SJCRH30 (cell line): Measurements from ENCODE around the gene SAP25. TPM values are rescaled to one million over a fixed set of nuclear protein-coding genes. Genes with fewer than 3 reads are reported as not detected.

Experiments
- DNase-seq, 2 experiments: peaks; one replicate each; pipeline ENCODE4 v3.0.0-alpha.2; 2015 to 2020
- H3K27ac ChIP-seq: fragments of 250-450 bp; sonication (Bioruptor Pico); 2 replicates; pipeline ENCODE4 v1.5.1; 2020; ENCODE audit warnings: mild to moderate bottlenecking, moderate library complexity
- H3K27me3 ChIP-seq: fragments of 250-450 bp; sonication (Bioruptor Pico); 2 replicates; pipeline ENCODE4 v1.5.1; 2020; ENCODE audit warnings: mild to moderate bottlenecking, moderate library complexity
- H3K36me3 ChIP-seq: fragments of 250-450 bp; sonication (Bioruptor Pico); 2 replicates; pipeline ENCODE4 v1.5.1; 2020; ENCODE audit warnings: mild to moderate bottlenecking, moderate library complexity
- H3K4me1 ChIP-seq: fragments of 250-450 bp; sonication (Bioruptor Pico); 2 replicates; pipeline ENCODE4 v1.5.1; 2020; ENCODE audit warnings: mild to moderate bottlenecking, moderate library complexity
- H3K4me3 ChIP-seq: fragments of 250-450 bp; sonication (Bioruptor Pico); 2 replicates; pipeline ENCODE4 v1.5.1; 2020; ENCODE audit warnings: mild to moderate bottlenecking, moderate library complexity
- H3K9me3 ChIP-seq: fragments of 250-450 bp; sonication (Bioruptor Pico); replicated peaks from 2 replicates; pipeline ENCODE4 v1.5.1; 2020; ENCODE audit warnings: mild to moderate bottlenecking, moderate library complexity
- total RNA-seq: library from RNA; depleted of rRNA; stranded (reverse); fragments of >200 nt; shearing (Covaris generic); gene quantifications from 2 replicates; pipeline ENCODE4 v1.2.3, GENCODE V29; 2014; rRNA removed

Gene SAP25
- total RNA-seq, result 0.30 and 1.2 TPM in 2 replicates

- Histone ChIP-seq H3K4me3 (no peak within 1 kb of the TSS), H3K4me1 (no peaks in the 10 kb centered on the region), H3K27me3 (no peaks in the 10 kb centered on the region), H3K9me3 (no peaks in the 10 kb centered on the region), H3K36me3 (peaks cover 32% of the 10 kb centered on the region), H3K27ac (no peak within 1 kb of the TSS)
- DNase-seq, result no peak
Observed at GRCh38 chr7:100573691-100574361, at the start of gene SAP25. Gene SAP25, minus strand, starts transcription at chr7:100573900. Its CDS starts 158 bp downstream, at chr7:100573742.

- H3K4me1 ChIP-seq, result no peaks in the 10 kb centered on the region
- no peaks in the 10 kb centered on the region for H3K36me3 ChIP-seq
- no peaks in the 10 kb centered on the region for H3K9me3 ChIP-seq
- H3K4me3 ChIP-seq, result no peak overlapping the region
- no peak overlapping the region for H3K27ac ChIP-seq
- no peaks in the 10 kb centered on the region for H3K27me3 ChIP-seq
- no peak for DNase-seq
Observed at GRCh38 chr7:100621554-100621953, 47.9 kb upstream of the SAP25 start.

GRCh38 chr7:100620804-100621203, 47.1 kb upstream of the SAP25 start:
- no peaks in the 10 kb centered on the region for H3K36me3 ChIP-seq
- no peak overlapping the region for H3K4me3 ChIP-seq
- H3K9me3 ChIP-seq, result no peaks in the 10 kb centered on the region
- H3K27ac ChIP-seq, result no peak overlapping the region
- H3K4me1 ChIP-seq, result no peaks in the 10 kb centered on the region
- H3K27me3 ChIP-seq, result no peaks in the 10 kb centered on the region
- no peak for DNase-seq

GRCh38 chr7:100620239-100620638, 46.5 kb upstream of the SAP25 start:
- no peaks in the 10 kb centered on the region for H3K4me1 ChIP-seq
- no peaks in the 10 kb centered on the region for H3K9me3 ChIP-seq
- H3K4me3 ChIP-seq, result no peak overlapping the region
- no peaks in the 10 kb centered on the region for H3K36me3 ChIP-seq
- no peak for DNase-seq
- H3K27me3 ChIP-seq, result no peaks in the 10 kb centered on the region
- no peak overlapping the region for H3K27ac ChIP-seq

GRCh38 chr7:100614308-100614861, 40.7 kb upstream of the SAP25 start:
- H3K4me3 ChIP-seq, result no peak overlapping the region
- H3K27me3 ChIP-seq, result no peaks in the 10 kb centered on the region
- H3K27ac ChIP-seq, result no peak overlapping the region
- no peak for DNase-seq
- H3K4me1 ChIP-seq, result 0 out of 2 replicates have a peak, but pooled peaks cover 3% of the 10 kb centered on the region
- H3K9me3 ChIP-seq, result no peaks in the 10 kb centered on the region
- H3K36me3 ChIP-seq, result no peaks in the 10 kb centered on the region

- Histone ChIP-seq H3K9me3 (no peaks in the 10 kb centered on the region), H3K4me3 (peak overlapping the region; percentile 72)
Observed at GRCh38 chr7:100613412-100614175, 39.9 kb upstream of the SAP25 start.

GRCh38 chr7:100612730-100613390, 39.2 kb upstream of the SAP25 start:
- Histone ChIP-seq H3K27ac (peak overlapping the region; percentile 52), H3K27me3 (no peaks in the 10 kb centered on the region), H3K36me3 (no peaks in the 10 kb centered on the region), H3K9me3 (no peaks in the 10 kb centered on the region), H3K4me3 (peak overlapping the region; percentile 72), H3K4me1 (0 out of 2 replicates have a peak, but pooled peaks cover 3% of the 10 kb centered on the region)
- DNase-seq, result peak; percentile 47 to 49

More at GRCh38 chr7:100613412-100614175, 39.9 kb upstream of the SAP25 start:
- H3K4me1 ChIP-seq, result 0 out of 2 replicates have a peak, but pooled peaks cover 3% of the 10 kb centered on the region
- H3K36me3 ChIP-seq, result no peaks in the 10 kb centered on the region
- H3K27me3 ChIP-seq, result no peaks in the 10 kb centered on the region
- no peak for DNase-seq
- no peak overlapping the region for H3K27ac ChIP-seq

- H3K9me3 ChIP-seq, result no peaks in the 10 kb centered on the region
- no peaks in the 10 kb centered on the region for H3K27me3 ChIP-seq
- H3K4me1 ChIP-seq, result 0 out of 2 replicates have a peak, but pooled peaks cover 3% of the 10 kb centered on the region
- DNase-seq, result peak; percentile 99
- peak within 1 kb of the TSS; percentile 52 for H3K27ac ChIP-seq
- H3K4me3 ChIP-seq, result peak within 1 kb of the TSS; percentile 72
- H3K36me3 ChIP-seq, result no peaks in the 10 kb centered on the region
Observed at GRCh38 chr7:100611983-100612729, 38.5 kb upstream of the SAP25 start, which contains the start of gene MOSPD3. Gene MOSPD3, plus strand, starts transcription at chr7:100612540. Its CDS starts 252 bp downstream, at chr7:100612792.

- Histone ChIP-seq H3K4me1 (0 out of 2 replicates have a peak, but pooled peaks cover 3% of the 10 kb centered on the region), H3K27ac (no peak overlapping the region), H3K27me3 (no peaks in the 10 kb centered on the region), H3K4me3 (no peak overlapping the region), H3K9me3 (no peaks in the 10 kb centered on the region), H3K36me3 (no peaks in the 10 kb centered on the region)
- no peak for DNase-seq
Observed at GRCh38 chr7:100609958-100610357, 36.3 kb upstream of the SAP25 start.

GRCh38 chr7:100607111-100607510, 33.4 kb upstream of the SAP25 start:
- H3K4me3 ChIP-seq, result no peak overlapping the region

GRCh38 chr7:100606313-100606712, 32.6 kb upstream of the SAP25 start:
- Histone ChIP-seq H3K27ac (no peak overlapping the region), H3K36me3 (no peaks in the 10 kb centered on the region), H3K9me3 (no peaks in the 10 kb centered on the region), H3K4me1 (peaks cover 14% of the 10 kb centered on the region), H3K4me3 (no peak overlapping the region), H3K27me3 (no peaks in the 10 kb centered on the region)
- DNase-seq, result no peak

More at GRCh38 chr7:100607111-100607510, 33.4 kb upstream of the SAP25 start:
- Histone ChIP-seq H3K27ac (no peak overlapping the region), H3K9me3 (no peaks in the 10 kb centered on the region), H3K4me1 (peaks cover 8% of the 10 kb centered on the region), H3K36me3 (no peaks in the 10 kb centered on the region), H3K27me3 (no peaks in the 10 kb centered on the region)
- no peak for DNase-seq

GRCh38 chr7:100604976-100605911, 31.5 kb upstream of the SAP25 start:
- Histone ChIP-seq H3K36me3 (no peaks in the 10 kb centered on the region), H3K4me1 (peaks cover 15% of the 10 kb centered on the region), H3K27ac (peak overlapping the region; percentile 44), H3K27me3 (no peaks in the 10 kb centered on the region), H3K9me3 (no peaks in the 10 kb centered on the region), H3K4me3 (peak overlapping the region; percentile 66)
- DNase-seq, result peak in 1 of 2 experiments; percentile 51
